GM12878 (cell line): ENCODE results near the gene PRMT5. TPM values are rescaled to one million over a fixed set of nuclear protein-coding genes. Genes with fewer than 3 reads are reported as not detected.

ENCODE experiments used
- ATAC-seq: fragments of 200-7000 bp; cut with Tn5 transposase; 3 replicates; pipeline ENCODE4 v1.9.1; 2020; ENCODE audit warnings: mild to moderate bottlenecking, moderate library complexity
- BruUV-seq: library from RNA; stranded (reverse); fragments of 400-500 nt; replicated peaks from 2 replicates; lab custom pipeline; 2021; lab: Mats Ljungman, UMichigan
- CTCF ChIA-PET: fragments of 300-600 bp; sonication (Branson Sonifier 250); formaldehyde crosslinking; extraction: SDS; loops from one replicate; lab custom pipeline; 2021; ENCODE audit warnings: inconsistent platforms; lab: Yijun Ruan, JAX
- POLR2A ChIA-PET: fragments of 350-600 bp; formaldehyde crosslinking; extraction: SDS; loops from one replicate; lab custom pipeline; 2021; ENCODE audit warnings: inconsistent platforms; lab: Charles Lee
- RAD21 ChIA-PET: fragments of 300-600 bp; sonication (Branson Sonifier 250); formaldehyde crosslinking; loops from one replicate; lab custom pipeline; 2023; ENCODE audit warnings: antibody characterized with exemption; ENCODE audit not compliant: unreplicated experiment; lab: Charles Lee
- SMC1A ChIA-PET: fragments of 300-600 bp; sonication (Branson Sonifier 250); formaldehyde crosslinking; loops from one replicate; lab custom pipeline; 2023; ENCODE audit not compliant: unreplicated experiment, uncharacterized antibody; lab: Charles Lee
- DNase-seq: peaks from one replicate; pipeline ENCODE4 v3.0.0-alpha.2; 2011; ENCODE audit warnings: low read depth, low spot score
- FAIRE-seq: peaks from 3 replicates; lab custom pipeline; 2011; peaks lifted over from hg19 to GRCh38; lab: Jason Lieb, UNC
- H2AFZ ChIP-seq: 2 replicates; pipeline ENCODE4 v1.6.0; 2011; ENCODE audit warnings: low read depth, low read length, control low read depth; ENCODE audit not compliant: control insufficient read depth
- H3K27ac ChIP-seq: 2 replicates; pipeline ENCODE4 v1.5.1; 2011; ENCODE audit warnings: control low read depth; ENCODE audit not compliant: control insufficient read depth, insufficient read depth
- H3K27me3 ChIP-seq, 2 experiments: replicated peaks in 1 of 2; 2 replicates each; pipeline versions ENCODE4 v1.6.0 to v1.6.1; 2011; ENCODE audit warnings: low read length in 1 of 2; ENCODE audit not compliant: control insufficient read depth in 2 of 2, insufficient read depth in 2 of 2
- H3K36me3 ChIP-seq, 2 experiments: 2 replicates each; pipeline ENCODE4 v1.5.1; 2011; ENCODE audit warnings: low read length in 1 of 2; ENCODE audit not compliant: control insufficient read depth in 2 of 2, insufficient read depth in 2 of 2
- H3K4me1 ChIP-seq: 2 replicates; pipeline ENCODE4 v1.6.1; 2011; ENCODE audit warnings: mild to moderate bottlenecking, low read length, moderate library complexity, mixed read lengths; ENCODE audit not compliant: control insufficient read depth, insufficient read depth
- H3K4me2 ChIP-seq: 2 replicates; pipeline ENCODE4 v1.6.0; 2011; ENCODE audit warnings: control low read depth; ENCODE audit not compliant: control insufficient read depth, insufficient read depth
- H3K4me3 ChIP-seq: fragments of 200-600 bp; sonication (generic); 2 replicates; pipeline ENCODE4 v1.5.1; 2016
- H3K79me2 ChIP-seq: 2 replicates; pipeline ENCODE4 v1.6.0; 2011; ENCODE audit warnings: low read length; ENCODE audit not compliant: control insufficient read depth, insufficient read depth
- H3K9ac ChIP-seq: 2 replicates; pipeline ENCODE4 v1.8.0; 2011; ENCODE audit warnings: low read length, control low read depth, mixed read lengths; ENCODE audit not compliant: control insufficient read depth, insufficient read depth
- H3K9me3 ChIP-seq: replicated peaks from 3 replicates; pipeline ENCODE4 v1.5.1; 2011; ENCODE audit warnings: mild to moderate bottlenecking, low read length; ENCODE audit not compliant: control insufficient read depth, insufficient read depth
- H4K20me1 ChIP-seq: 2 replicates; pipeline ENCODE4 v1.6.0; 2011; ENCODE audit not compliant: control insufficient read depth, insufficient read depth
- DPF2 ChIP-seq: fragments of 450-650 bp; IDR thresholded peaks from 2 replicates; pipeline ENCODE4 v1.6.1; 2017; ENCODE audit warnings: mild to moderate bottlenecking
- NR2F1 ChIP-seq: fragments of 450-650 bp; conservative IDR thresholded peaks from 2 replicates; pipeline ENCODE4 v1.6.1; 2017; ENCODE audit warnings: mild to moderate bottlenecking
- RUNX3 ChIP-seq: IDR thresholded peaks from 2 replicates; pipeline ENCODE4 v1.6.1; 2012; ENCODE audit warnings: low read length, inconsistent platforms
- SMARCA5 ChIP-seq: fragments of 450-650 bp; IDR thresholded peaks from 2 replicates; pipeline ENCODE4 v1.6.1; 2017; ENCODE audit warnings: mild to moderate bottlenecking
- SRF ChIP-seq, 2 experiments: IDR thresholded peaks; 2 replicates each; pipeline ENCODE4 v1.6.1; 2011; ENCODE audit warnings: low read depth in 2 of 2, low read length in 2 of 2, mild to moderate bottlenecking in 1 of 2, moderate library complexity in 1 of 2
- WGBS: methylation state at CpG from one replicate; pipeline ENCODE4 v1.1.6; 2016; ENCODE audit warnings: low lambda C conversion rate; ENCODE audit not compliant: insufficient replicate concordance, insufficient coverage; ENCODE audit errors: missing lambda C conversion rate; 5-methylcytosine and 5-hydroxymethylcytosine counted together
- in situ Hi-C: fragments of 300-500 bp; cut with MboI; formaldehyde crosslinking; loops from 9 replicates; pipeline ENCODE4 v1.14.3; 2018; ENCODE audit warnings: mixed read lengths
- intact Hi-C: fragments of 100-400 bp; cut with micrococcal nuclease; formaldehyde crosslinking; loops from one replicate; pipeline ENCODE4 v1.14.2; 2022; ENCODE audit not compliant: unreplicated experiment
- polyA plus RNA-seq, 11 experiments: library from polyadenylated mRNA; depleted of rRNA in 4 of 11; unstranded in 6 of 11; stranded (reverse) in 5 of 11; fragments of >200 nt; fragmentation: Nextera tagmentation in 4 of 11; fragmentation: Illumina TruSeq in 1 of 11; extraction: Ambion mirVana in 4 of 11; extraction: Trizol in 1 of 11; gene quantifications; 1 replicate in 1 of 11; 2 replicates in 10 of 11; pipeline versions ENCODE4 v1.2.1 to v1.2.3, GENCODE V29; 2011 to 2016; ENCODE audit warnings: inconsistent platforms in 2 of 11, missing spikeins in 2 of 11, low read depth in 1 of 11
- total RNA-seq, 4 experiments: library from RNA; depleted of rRNA in 3 of 4; stranded (reverse); fragments of >200 nt in 3 of 4; fragmentation: Illumina TruSeq in 1 of 4; extraction: Trizol in 1 of 4; gene quantifications; 2 replicates each; pipeline versions ENCODE4 v1.2.1 to v1.2.3, GENCODE V29; 2013 to 2021

PRMT5 gene
- total and polyA plus RNA-seq, 10 of the 15 experiments (the other 5 are each of a cell fraction or from before 2014, with no cell fraction given) = 54.3 to 221 (median 111) TPM

DNA sequence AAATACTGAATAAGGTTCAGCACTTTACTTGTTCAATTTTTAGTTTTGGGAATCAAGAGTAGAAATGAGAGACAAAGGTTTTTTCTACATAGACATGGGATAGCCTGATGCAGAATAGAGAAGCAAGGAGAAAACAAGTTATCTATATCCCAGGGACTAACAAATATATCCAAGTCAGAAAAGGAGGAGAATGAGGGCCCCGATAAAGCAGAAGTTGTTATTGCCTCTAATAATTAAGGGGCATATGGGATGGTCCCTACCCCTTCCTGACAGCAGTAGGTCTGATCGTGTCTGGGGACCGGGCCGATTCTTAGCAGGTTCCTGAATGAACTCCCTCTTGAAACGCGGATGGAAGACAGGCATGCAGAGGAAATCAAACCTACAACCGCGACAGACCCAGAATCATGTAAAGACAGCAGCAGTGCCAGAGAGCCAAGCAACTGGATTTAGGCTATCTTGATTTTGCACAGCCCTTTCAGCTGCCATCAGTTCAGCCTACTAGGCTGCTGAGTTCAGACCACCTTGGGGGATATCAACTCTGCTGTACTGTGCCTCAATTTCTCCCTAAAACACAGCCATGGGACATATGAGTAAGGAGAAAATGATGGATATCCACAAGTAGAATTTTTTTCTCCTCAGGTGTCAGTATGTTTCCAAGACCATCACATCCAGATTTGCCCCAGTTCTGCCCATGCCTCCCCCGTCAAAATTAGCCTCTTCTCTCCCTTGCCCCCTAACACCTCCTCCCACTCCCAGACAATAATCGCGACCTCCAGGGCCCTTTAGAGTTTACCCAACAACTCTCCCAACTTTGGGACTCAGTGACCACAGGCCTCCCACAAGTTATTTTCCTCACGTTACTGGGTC, 706 bp downstream of the PRMT5 start:
- TF ChIP-seq RUNX3 (peak; percentile 4; the same call in 1 of the 2 replicates), DPF2 (0 out of 2 replicates have a peak, but pooled peaks have one; percentile 9), SRF (IDR thresholded peaks at IDR 0.05; ENCODE audit: low read depth in 2 of 2, low read length in 2 of 2) (no peak), NR2F1 (0 out of 2 replicates have a peak, but pooled peaks have one; percentile 34), SMARCA5 (0 out of 2 replicates have a peak, but pooled peaks have one; percentile 6)
- H2AFZ ChIP-seq = peak overlapping the region; percentile 93
- ChIA-PET SMC1A (interaction anchor here (0.6 to 3.1 kb wide), 15 partner anchors 9 to 167 kb away, joined by 3 to 24 read pairs (median 6); partner anchors contain the start of genes ACIN1, AJUBA, C14orf119 and HAUS4), POLR2A (interaction anchor here (0.5 to 4.6 kb wide), 13 partner anchors 11 to 338 kb away, joined by 3 to 73 read pairs (median 4); partner anchors contain the start of genes ABHD4, ACIN1, C14orf119 and HAUS4), RAD21 (interaction anchor here (1.0 to 2.8 kb wide), 14 partner anchors 9 to 126 kb away, joined by 3 to 18 read pairs (median 9); partner anchors contain the start of genes AJUBA, HAUS4 and RBM23), CTCF (interaction anchor here (0.8 to 3.4 kb wide), 30 partner anchors 9 to 393 kb away, joined by 3 to 82 read pairs (median 8); partner anchors contain the start of genes AJUBA, CDH24, HAUS4 and LRP10)
- FAIRE-seq (no peak), ATAC-seq (no peak), DNase-seq (no peak)
- H3K36me3 ChIP-seq = peaks cover 6 to 12% of the 10 kb centered on the region in 2 experiments; a peak in 3 of 4 replicates
- in situ Hi-C loops (no loop called here), intact Hi-C loops (loop anchor here (1.0 to 2.0 kb wide), 3 partner anchors 9 to 128 kb away; partner anchors contain the start of genes AJUBA, CDH24 and RBM23)
- peak overlapping the region; percentile 91 for H3K4me3 ChIP-seq
- H3K27ac ChIP-seq = peak overlapping the region; percentile 81
- WGBS = 1% methylated on average over 12 of the region's 12 CpGs
- TSS peak; percentile 77 for BruUV-seq
- peaks cover 24% of the 10 kb centered on the region for H3K79me2 ChIP-seq
- H3K27me3 ChIP-seq = no peaks in the 10 kb centered on the region
- no peaks in the 10 kb centered on the region for H3K9me3 ChIP-seq
- H3K4me1 ChIP-seq = peaks cover 16% of the 10 kb centered on the region; the same call in 1 of the 2 replicates
- H3K4me2 ChIP-seq = peak overlapping the region; percentile 89
- H3K9ac ChIP-seq = peak overlapping the region; percentile 96
- no peaks in the 10 kb centered on the region for H4K20me1 ChIP-seq
